Measurements from ENCODE around the gene CHRNG.

Gene CHRNG

GRCh38 chr2:232581725-232582124 is 42.2 kb downstream of the CHRNG start:
- DNase-seq: no peak

GRCh38 chr2:232584238-232584637 is 44.7 kb downstream of the CHRNG start:
- no peak for DNase-seq

GRCh38 chr2:232586943-232587505 is 47.5 kb downstream of the CHRNG start:
- DNase-seq: no peak

- DNase-seq: no peak
Measured at GRCh38 chr2:232587512-232587911, 48.0 kb downstream of the CHRNG start.

GRCh38 chr2:232588031-232588430 is 48.5 kb downstream of the CHRNG start:
- no peak for DNase-seq

- no peak for DNase-seq
Measured at GRCh38 chr2:232588680-232589585, 49.4 kb downstream of the CHRNG start.

GRCh38 chr2:232592772-232593395 is 53.4 kb downstream of the CHRNG start:
- no peak for DNase-seq

GRCh38 chr2:232593982-232594381 is 54.5 kb downstream of the CHRNG start:
- no peak for DNase-seq

All from activated T-cell treated with anti-CD3 and anti-CD28 coated beads, Interleukin-2, amount 50 U/mL, for 48 hours (primary cell).